DND-41 (cell line): ENCODE results near the gene AGAP1.

ENCODE experiments used
- ATAC-seq: fragments of 200-7000 bp; cut with Tn5 transposase; 3 replicates; pipeline ENCODE4 v1.9.1; 2021; ENCODE audit warnings: low read depth; ENCODE audit not compliant: insufficient read depth
- DNase-seq: peaks from one replicate; pipeline ENCODE4 v3.0.0-alpha.2; 2020
- H2AFZ ChIP-seq: 2 replicates; pipeline ENCODE4 v1.6.0; 2012; ENCODE audit warnings: low read depth, low read length
- H3K27ac ChIP-seq: 2 replicates; pipeline ENCODE4 v1.5.1; 2012; ENCODE audit warnings: low read length, inconsistent platforms
- H3K27me3 ChIP-seq: fragments of 200-600 bp; sonication (generic); 2 replicates; pipeline ENCODE4 v1.6.0; 2012; ENCODE audit warnings: low read length, mild to moderate bottlenecking, inconsistent platforms; ENCODE audit not compliant: insufficient read depth, poor library complexity
- H3K36me3 ChIP-seq: 2 replicates; pipeline ENCODE4 v1.5.1; 2012; ENCODE audit warnings: low read length, inconsistent platforms; ENCODE audit not compliant: insufficient read depth
- H3K4me1 ChIP-seq: 2 replicates; pipeline ENCODE4 v1.5.1; 2012; ENCODE audit warnings: mild to moderate bottlenecking, low read length; ENCODE audit not compliant: insufficient read depth
- H3K4me2 ChIP-seq: 2 replicates; pipeline ENCODE4 v1.6.0; 2012; ENCODE audit warnings: mild to moderate bottlenecking, moderate library complexity, low read length, inconsistent platforms; ENCODE audit not compliant: insufficient read depth
- H3K4me3 ChIP-seq, 2 experiments: fragments of 200-600 bp in 1 of 2; shearing (Covaris generic) in 1 of 2; 2 replicates each; pipeline ENCODE4 v1.5.1; 2012 to 2016; ENCODE audit warnings: inconsistent platforms in 2 of 2, low read length in 2 of 2, mild to moderate bottlenecking in 2 of 2, low read depth in 1 of 2, moderate library complexity in 1 of 2
- H3K79me2 ChIP-seq: 2 replicates; pipeline ENCODE4 v1.6.0; 2012; ENCODE audit warnings: low read length, inconsistent platforms; ENCODE audit not compliant: insufficient read depth
- H3K9ac ChIP-seq: 2 replicates; pipeline ENCODE4 v1.6.0; 2012; ENCODE audit warnings: low read depth, mild to moderate bottlenecking, inconsistent platforms, low read length, moderate library complexity
- H3K9me3 ChIP-seq: 2 replicates; pipeline ENCODE4 v1.5.1; 2012; ENCODE audit warnings: low read length, moderate library complexity, mild to moderate bottlenecking, inconsistent platforms; ENCODE audit not compliant: insufficient read depth, severe bottlenecking
- H4K20me1 ChIP-seq: 2 replicates; pipeline ENCODE4 v1.6.0; 2012; ENCODE audit warnings: low read length; ENCODE audit not compliant: insufficient read depth
- CTCF ChIP-seq: IDR thresholded peaks from 2 replicates; pipeline ENCODE4 v1.5.1; 2012; ENCODE audit warnings: borderline replicate concordance, low read length, moderate library complexity, mild to moderate bottlenecking; ENCODE audit not compliant: poor library complexity, severe bottlenecking; ENCODE audit errors: extremely low read depth
- EZH2 ChIP-seq: IDR thresholded peaks from 3 replicates; pipeline ENCODE4 v1.6.1; 2012; ENCODE audit warnings: borderline replicate concordance, low read depth, mild to moderate bottlenecking, moderate library complexity, low read length, inconsistent platforms; ENCODE audit not compliant: severe bottlenecking

Gene AGAP1

GRCh38 chr2:235958221-235958930 lies 464.5 kb downstream of the AGAP1 start:
- Histone ChIP-seq H3K36me3 (no peaks in the 10 kb centered on the region), H2AFZ (no peak overlapping the region), H4K20me1 (peaks cover 20% of the 10 kb centered on the region), H3K9ac (no peak overlapping the region), H3K4me2 (no peak overlapping the region), H3K79me2 (no peaks in the 10 kb centered on the region), H3K27me3 (no peaks in the 10 kb centered on the region), H3K27ac (no peak overlapping the region), H3K4me1 (peaks cover 3% of the 10 kb centered on the region), H3K9me3 (no peaks in the 10 kb centered on the region), H3K4me3 (no peak overlapping the region)
- DNase-seq (no peak), ATAC-seq (no peak)
- TF ChIP-seq EZH2, result no peak
- no peak for TF ChIP-seq CTCF

- no peaks in the 10 kb centered on the region for H3K79me2 ChIP-seq
- no peaks in the 10 kb centered on the region for H3K4me1 ChIP-seq
- ATAC-seq (no peak), DNase-seq (no peak)
- TF ChIP-seq EZH2 (no peak), CTCF (no peak)
- H3K9me3 ChIP-seq, result no peaks in the 10 kb centered on the region
- no peaks in the 10 kb centered on the region for H3K36me3 ChIP-seq
- no peak overlapping the region for H3K27ac ChIP-seq
- H3K9ac ChIP-seq, result no peak overlapping the region
- H2AFZ ChIP-seq, result no peak overlapping the region
- peaks cover 25% of the 10 kb centered on the region for H4K20me1 ChIP-seq
- no peaks in the 10 kb centered on the region for H3K27me3 ChIP-seq
- no peak overlapping the region for H3K4me3 ChIP-seq
- H3K4me2 ChIP-seq, result no peak overlapping the region
Measured at GRCh38 chr2:235958931-235959410, 465.1 kb downstream of the AGAP1 start.

GRCh38 chr2:235960011-235960715 lies 466.3 kb downstream of the AGAP1 start:
- ATAC-seq, result no peak
- Histone ChIP-seq H3K79me2 (no peaks in the 10 kb centered on the region), H3K4me2 (no peak overlapping the region), H2AFZ (no peak overlapping the region), H3K9me3 (no peaks in the 10 kb centered on the region), H3K27ac (no peak overlapping the region), H4K20me1 (peaks cover 19% of the 10 kb centered on the region), H3K9ac (no peak overlapping the region), H3K27me3 (no peaks in the 10 kb centered on the region), H3K36me3 (no peaks in the 10 kb centered on the region), H3K4me3 (no peak overlapping the region), H3K4me1 (no peaks in the 10 kb centered on the region)
- DNase-seq, result no peak
- TF ChIP-seq EZH2 (no peak), CTCF (no peak)
